Measurements from ENCODE around the gene ABCF2.

Gene ABCF2

GRCh38 chr7:151195616-151196450, 31.2 kb downstream of the ABCF2 start:
- DNase-seq (ENCODE audit: low read depth), result no peak

- DNase-seq (ENCODE audit: low read depth), result no peak
These were observed 32.8 kb downstream of the ABCF2 start for GRCh38 chr7:151194188-151194587.

DNA sequence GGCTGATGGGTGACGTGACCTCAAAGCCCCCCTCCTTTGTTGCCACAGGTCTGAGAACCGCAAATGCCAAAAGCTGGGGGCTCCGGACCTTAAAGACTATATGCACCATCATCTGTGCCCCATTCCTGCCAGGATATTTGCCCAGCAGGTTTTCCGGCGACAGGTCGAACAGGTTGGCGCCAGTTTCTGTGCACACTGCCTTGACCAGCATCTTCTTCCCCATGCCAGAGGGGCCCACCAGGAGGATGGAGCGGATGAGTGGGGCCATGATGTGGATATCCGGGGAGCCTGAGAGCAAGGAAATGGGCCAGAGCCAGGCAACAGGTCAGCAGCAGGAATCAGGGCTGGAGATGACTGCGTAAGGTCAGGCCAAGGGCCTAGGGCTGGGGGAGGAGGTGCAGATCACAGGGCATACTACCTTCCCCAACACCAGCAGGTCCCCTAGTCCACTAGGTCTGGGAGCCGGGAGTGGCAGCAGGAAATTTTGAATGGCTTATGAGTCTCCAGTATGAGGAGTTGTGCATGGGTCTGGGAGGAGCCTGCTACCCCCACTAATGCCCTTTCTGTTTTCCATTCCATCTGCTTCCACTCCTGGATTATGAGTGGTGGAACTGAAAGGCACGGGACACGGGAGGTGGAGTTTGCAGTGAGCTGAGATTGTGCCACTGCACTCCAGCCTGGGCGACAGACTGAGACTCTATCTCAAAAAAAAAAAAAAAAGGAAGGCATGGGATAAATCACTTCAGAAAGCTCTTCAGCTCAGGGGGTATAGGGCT, 33.6 kb downstream of the ABCF2 start:
- no peak for DNase-seq (ENCODE audit: low read depth)

DNA sequence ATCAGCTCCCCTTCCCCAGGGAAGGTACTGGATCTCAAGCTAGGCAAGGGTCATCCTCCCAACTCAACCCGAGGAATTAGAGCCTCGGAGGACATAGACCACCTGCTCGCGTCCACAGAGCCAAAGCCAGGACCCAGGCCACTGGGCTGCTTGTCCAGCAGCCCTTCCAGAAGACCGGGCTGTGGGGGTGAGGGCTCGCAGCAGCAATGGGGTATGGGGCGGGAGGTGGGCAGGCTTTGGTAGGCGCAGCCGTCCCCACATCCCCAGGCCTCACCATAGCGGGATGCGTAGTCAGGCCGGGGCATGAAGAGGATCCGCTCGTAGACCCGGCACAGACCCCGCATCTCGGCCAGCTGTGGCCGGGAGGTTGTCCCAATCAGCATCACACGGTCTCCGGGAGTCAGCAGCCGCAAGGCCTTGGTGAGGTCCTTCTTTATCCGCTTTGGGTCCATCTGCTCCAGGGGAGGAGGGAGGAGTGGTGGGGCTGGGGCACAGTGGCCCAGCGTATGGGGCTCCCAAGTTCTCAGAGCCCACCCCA, 34.9 kb downstream of the ABCF2 start:
- no peak for DNase-seq (ENCODE audit: low read depth)

GRCh38 chr7:151191544-151191943, 35.5 kb downstream of the ABCF2 start:
- no peak for DNase-seq (ENCODE audit: low read depth)

DNA sequence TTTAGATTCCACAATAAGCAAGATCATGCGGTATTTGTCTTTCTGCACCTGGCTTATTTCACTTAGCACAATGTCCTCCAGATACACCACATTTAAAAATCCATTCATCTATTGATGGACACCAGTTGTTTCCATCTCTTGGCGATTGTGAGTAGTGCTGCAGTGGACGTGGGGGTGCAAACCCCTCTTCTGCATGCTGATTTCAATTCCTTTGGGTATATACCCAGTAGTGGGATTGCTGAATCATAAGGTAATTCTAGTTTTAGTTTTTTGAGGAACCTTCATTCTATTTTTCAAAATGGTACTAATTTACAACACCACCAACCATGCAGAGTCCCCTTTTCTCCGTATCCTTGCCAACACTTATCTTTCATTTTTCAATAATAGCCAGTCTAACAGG, 38.0 kb downstream of the ABCF2 start:
- no peak for DNase-seq (ENCODE audit: low read depth)

- no peak for DNase-seq (ENCODE audit: low read depth)
These were observed 38.8 kb downstream of the ABCF2 start for GRCh38 chr7:151188252-151188542.

DNA sequence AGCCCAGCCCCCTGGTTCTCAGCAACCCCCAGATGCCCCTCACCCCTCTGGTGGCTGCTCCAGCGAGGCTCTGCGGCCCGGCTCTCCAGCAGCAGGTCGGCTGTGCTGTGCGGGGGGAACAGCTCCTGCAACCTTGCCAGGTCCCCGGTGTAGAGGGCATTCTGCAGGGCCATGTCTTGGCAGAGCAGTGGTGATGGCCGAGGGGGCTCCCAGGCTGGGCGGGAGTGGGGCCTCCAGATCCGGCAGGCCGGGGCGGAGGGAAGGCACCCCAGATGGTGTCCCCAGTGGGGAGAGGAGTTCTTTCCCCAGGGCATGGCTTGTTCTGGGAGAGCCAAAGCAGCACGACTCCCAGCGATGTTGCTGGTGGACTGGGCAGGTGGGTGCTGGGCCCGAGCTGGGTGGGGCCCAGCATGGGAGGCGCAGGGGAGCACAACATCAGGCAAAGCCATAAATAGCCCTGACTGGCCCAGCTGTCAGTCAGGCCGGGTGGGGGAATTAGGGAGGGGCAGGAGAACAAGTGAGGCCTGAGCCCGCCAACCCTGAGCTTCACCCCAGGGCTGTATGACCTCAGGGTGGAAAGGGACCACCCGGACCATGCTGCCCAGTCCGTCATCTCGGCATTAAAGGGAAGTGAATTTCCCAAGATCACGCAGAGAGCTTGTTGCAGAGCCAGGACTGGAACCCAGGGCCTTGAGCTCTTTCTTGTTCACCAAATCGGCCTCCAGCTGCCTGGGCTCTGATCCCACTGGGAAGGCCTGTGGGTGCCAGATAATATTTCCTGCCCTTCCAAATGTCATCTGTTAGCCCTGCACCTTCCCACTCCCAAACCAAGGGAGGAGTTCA, 39.4 kb downstream of the ABCF2 start:
- DNase-seq (ENCODE audit: low read depth), result no peak

GRCh38 chr7:151186640-151187408, 40.2 kb downstream of the ABCF2 start, which contains the start of gene ASB10:
Gene ASB10, minus strand, starts transcription at chr7:151187250. Its CDS starts 120 bp downstream, at chr7:151187130.
- DNase-seq (ENCODE audit: low read depth), result no peak

DNA sequence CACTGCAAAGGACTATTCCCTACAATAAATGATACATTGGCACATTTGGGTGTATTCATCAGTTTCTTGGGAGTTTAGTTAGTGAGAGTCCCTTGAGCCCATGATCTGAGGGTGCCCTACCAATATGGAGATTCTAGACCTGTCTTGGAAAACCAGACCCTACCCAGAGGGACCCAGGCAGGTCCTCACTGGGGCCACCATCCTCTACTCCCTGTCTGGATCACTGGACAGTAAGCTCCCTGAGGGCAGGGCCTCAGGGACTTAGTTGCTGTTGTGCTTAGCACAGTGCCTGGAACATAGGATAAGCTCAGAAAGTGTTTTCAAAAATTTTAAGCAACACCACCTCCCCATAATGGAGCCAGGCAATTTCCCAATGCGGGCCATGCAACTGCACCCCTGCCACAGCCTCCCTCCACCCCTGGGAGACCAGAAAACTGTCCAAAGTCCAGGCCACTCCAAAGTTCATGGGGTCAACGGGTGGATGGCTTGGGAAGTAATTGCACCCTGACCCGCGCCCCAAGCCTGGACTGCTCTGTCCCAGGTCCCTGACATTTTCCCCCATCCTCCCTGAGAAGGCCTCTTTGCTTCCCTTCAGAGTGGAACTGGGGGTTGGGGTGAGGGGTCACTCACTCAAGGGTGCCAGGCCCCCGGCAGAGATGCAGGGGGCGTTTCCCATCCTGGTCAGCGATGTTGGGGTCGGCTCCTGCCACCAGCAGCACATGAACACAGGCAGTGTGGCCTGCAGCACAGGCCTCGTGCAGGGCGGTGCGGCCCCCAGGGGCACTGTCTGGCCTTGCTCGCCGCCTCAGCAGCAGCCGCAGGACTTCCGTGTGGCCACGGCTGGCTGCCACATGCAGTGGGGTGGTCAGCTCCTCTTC, 41.0 kb downstream of the ABCF2 start:
- no peak for DNase-seq (ENCODE audit: low read depth)

DNA sequence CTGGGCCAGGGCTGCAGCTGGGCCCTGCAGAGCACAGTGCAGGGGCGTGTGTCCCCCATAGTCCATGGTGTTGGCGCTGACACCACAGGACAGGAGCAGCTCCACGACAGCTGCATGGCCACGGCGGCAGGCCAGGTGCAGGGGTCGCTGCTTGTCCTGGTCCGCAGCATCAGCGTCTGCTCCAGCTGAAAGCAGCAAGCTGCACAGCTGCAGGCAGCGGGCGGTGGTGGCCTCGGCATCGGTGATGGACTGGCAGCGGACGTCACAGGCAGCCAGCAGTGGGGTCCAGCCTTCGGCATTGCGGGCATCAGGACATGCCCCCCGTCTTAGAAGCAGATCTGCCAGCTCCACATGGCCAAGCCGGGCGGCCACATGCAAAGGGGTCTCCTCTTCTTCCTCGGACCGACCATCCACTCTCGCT, 46.0 kb downstream of the ABCF2 start:
- no peak for DNase-seq (ENCODE audit: low read depth)

GRCh38 chr7:151179946-151180345, 47.1 kb downstream of the ABCF2 start:
- DNase-seq (ENCODE audit: low read depth), result no peak

DNA sequence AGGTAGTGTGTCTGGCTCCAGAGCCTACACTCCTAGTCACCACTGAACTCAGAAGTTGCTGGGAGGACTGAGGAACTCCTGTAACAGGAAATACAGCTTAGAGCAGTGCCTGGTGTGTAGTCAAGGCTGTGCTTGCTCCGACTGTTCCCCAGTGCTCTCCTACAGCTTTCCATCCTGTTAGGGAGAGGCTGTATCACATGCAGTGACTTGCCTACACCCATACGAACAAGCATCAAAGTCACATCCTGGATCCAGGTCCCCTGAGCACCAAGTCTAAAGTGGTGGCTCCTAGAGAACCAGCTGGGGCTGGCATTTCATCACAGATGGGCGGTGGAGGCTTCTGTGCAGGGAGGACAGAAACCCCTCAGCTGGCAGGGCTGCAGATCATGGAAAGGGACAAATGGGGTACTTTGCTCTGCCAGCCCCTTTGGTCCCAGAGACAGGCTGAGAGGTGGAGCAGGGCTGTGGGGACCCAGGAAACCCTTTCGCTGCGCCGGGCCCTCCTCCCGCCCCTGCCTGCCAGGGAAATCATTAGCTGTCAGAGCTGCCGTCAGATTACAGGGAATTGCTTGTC, 47.6 kb downstream of the ABCF2 start:
- DNase-seq (ENCODE audit: low read depth), result no peak

DNA sequence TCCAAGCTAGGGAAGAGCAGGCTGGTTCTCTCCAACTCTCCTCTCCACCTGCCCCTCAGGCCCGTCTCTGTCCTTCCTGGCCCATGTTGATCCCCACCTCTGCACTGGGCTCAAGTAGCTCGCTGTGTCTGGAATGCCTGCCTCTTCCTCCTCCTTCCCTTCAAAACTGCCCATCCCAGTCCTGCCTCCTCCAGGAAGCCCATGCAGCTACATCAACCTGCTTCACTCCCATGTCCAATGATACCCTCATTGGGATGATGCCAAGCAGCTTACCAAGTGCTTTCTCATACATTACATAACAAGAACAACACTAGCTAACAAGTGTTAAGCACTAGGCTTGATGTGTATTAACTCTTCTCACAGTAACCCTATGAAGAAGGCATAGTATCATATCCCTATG, 48.2 kb downstream of the ABCF2 start:
- no peak for DNase-seq (ENCODE audit: low read depth)

DNA sequence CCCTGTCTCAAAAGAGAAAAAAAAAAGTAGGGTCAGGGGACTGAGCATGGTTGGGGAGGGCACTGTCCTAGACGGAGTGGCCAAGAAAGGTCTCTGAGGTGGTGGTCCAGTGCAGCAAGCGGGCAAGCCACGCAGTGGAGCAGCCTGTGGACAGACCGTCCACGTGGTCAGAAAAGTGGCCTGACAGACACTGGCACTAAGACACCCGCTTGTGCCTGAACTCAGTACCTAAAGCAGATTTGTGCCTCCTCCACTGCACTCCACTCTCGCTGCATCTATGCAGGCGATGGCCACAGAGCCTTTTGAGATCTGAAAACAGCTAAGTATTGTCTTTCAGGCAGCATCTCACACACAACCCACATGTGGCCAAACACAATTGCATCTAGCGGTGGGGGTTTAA, 48.8 kb downstream of the ABCF2 start:
- DNase-seq (ENCODE audit: low read depth), result no peak

- no peak for DNase-seq (ENCODE audit: low read depth)
These were observed 49.7 kb downstream of the ABCF2 start for GRCh38 chr7:151177310-151177709.

GRCh38 chr7:151176401-151176800, 50.6 kb downstream of the ABCF2 start:
- DNase-seq (ENCODE audit: low read depth), result no peak

- no peak for DNase-seq (ENCODE audit: low read depth)
These were observed 51.2 kb downstream of the ABCF2 start for GRCh38 chr7:151175793-151176311.

- no peak for DNase-seq (ENCODE audit: low read depth)
These were observed 51.8 kb downstream of the ABCF2 start for GRCh38 chr7:151175047-151175792.

Measured in fibroblast of the conjunctiva (primary cell).